Neural cell (in vitro differentiated cells): ENCODE data around the gene EPHX1. TPM values are rescaled to one million over a fixed set of nuclear protein-coding genes. Genes with fewer than 3 reads are reported as not detected.
"Not testable (repeated sequence)": the region's sequence is repeated elsewhere in the genome, so short reads cannot be mapped to it uniquely, and the experiment has no call there.

Experiments used
- H2AFZ ChIP-seq: fragments of 200-600, 300-800 bp; sonication (generic), shearing (Covaris generic); 2 replicates; pipeline ENCODE4 v1.6.0; 2014; ENCODE audit warnings: low read depth, mild to moderate bottlenecking, antibody characterized with exemption, low read length, moderate library complexity
- H3F3A ChIP-seq: fragments of 200-600 bp; shearing (Covaris generic); 2 replicates; pipeline ENCODE4 v1.6.1; 2016; ENCODE audit warnings: mild to moderate bottlenecking, moderate library complexity, mixed read lengths, antibody characterized with exemption, low read length; ENCODE audit not compliant: insufficient read depth, poor library complexity, severe bottlenecking
- H3K27ac ChIP-seq: fragments of 200-600, 300-800 bp; sonication (generic), shearing (Covaris generic); 2 replicates; pipeline ENCODE4 v1.5.1; 2014; ENCODE audit warnings: mild to moderate bottlenecking, low read length, moderate library complexity
- H3K27me3 ChIP-seq: fragments of 300-800, 200-600 bp; sonication (generic), shearing (Covaris generic); 2 replicates; pipeline ENCODE4 v1.6.0; 2014; ENCODE audit warnings: mild to moderate bottlenecking, low read depth, low read length, moderate library complexity; ENCODE audit not compliant: insufficient read depth
- H3K36me3 ChIP-seq: fragments of 300-800, 200-600 bp; sonication (generic), shearing (Covaris generic); 2 replicates; pipeline ENCODE4 v1.5.1; 2014; ENCODE audit warnings: mild to moderate bottlenecking, antibody characterized with exemption, low read length, moderate library complexity; ENCODE audit not compliant: insufficient read depth
- H3K4me2 ChIP-seq: fragments of 300-800, 200-600 bp; sonication (generic), shearing (Covaris generic); 2 replicates; pipeline ENCODE4 v1.6.0; 2014; ENCODE audit warnings: mild to moderate bottlenecking, low read length
- H3K4me3 ChIP-seq: fragments of 300-800, 200-600 bp; sonication (generic), shearing (Covaris generic); 2 replicates; pipeline ENCODE4 v1.5.1; 2014; ENCODE audit warnings: mild to moderate bottlenecking, low read length, moderate library complexity
- H3K79me2 ChIP-seq: fragments of 200-600 bp; shearing (Covaris generic); replicated peaks from 2 replicates; pipeline ENCODE4 v1.6.0; 2014; ENCODE audit warnings: mild to moderate bottlenecking, low read length, moderate library complexity; ENCODE audit not compliant: insufficient read depth
- H3K9ac ChIP-seq: fragments of 300-800, 200-600 bp; sonication (generic), shearing (Covaris generic); 2 replicates; pipeline ENCODE4 v1.6.1; 2016; ENCODE audit warnings: mild to moderate bottlenecking, low read length, mixed read lengths
- H3K9me2 ChIP-seq: fragments of 200-600 bp; shearing (Covaris generic); 2 replicates; pipeline ENCODE4 v1.6.1; 2016; ENCODE audit warnings: mild to moderate bottlenecking, low read length, mixed read lengths; ENCODE audit not compliant: insufficient read depth
- H3K9me3 ChIP-seq: fragments of 200-600, 300-800 bp; sonication (generic), shearing (Covaris generic); 2 replicates; pipeline ENCODE4 v1.6.1; 2016; ENCODE audit warnings: mild to moderate bottlenecking, mixed run types, low read length, moderate library complexity, mixed read lengths
- H4K20me1 ChIP-seq: fragments of 200-600 bp; shearing (Covaris generic); 2 replicates; pipeline ENCODE4 v1.6.1; 2016; ENCODE audit warnings: mild to moderate bottlenecking, mixed run types; ENCODE audit not compliant: insufficient read depth
- CTCF ChIP-seq: fragments of 450-650 bp; IDR thresholded peaks from 2 replicates; pipeline ENCODE4 v1.5.1; 2014; ENCODE audit warnings: antibody characterized with exemption, mild to moderate bottlenecking, moderate library complexity; ENCODE audit not compliant: poor library complexity, severe bottlenecking
- EP300 ChIP-seq: fragments of 450-650 bp; conservative IDR thresholded peaks from 2 replicates; pipeline ENCODE4 v1.6.1; 2014; ENCODE audit warnings: antibody characterized with exemption, mild to moderate bottlenecking, moderate library complexity; ENCODE audit not compliant: poor library complexity, severe bottlenecking
- EZH2 ChIP-seq: fragments of 200-600, 300-800 bp; shearing (Covaris generic), sonication (generic); IDR thresholded peaks from 2 replicates; pipeline ENCODE4 v1.6.1; 2014; ENCODE audit warnings: antibody characterized with exemption, low read length, borderline replicate concordance, mild to moderate bottlenecking; ENCODE audit not compliant: insufficient read depth, poor library complexity, severe bottlenecking
- MXI1 ChIP-seq: fragments of 450-650 bp; conservative IDR thresholded peaks from 2 replicates; pipeline ENCODE4 v1.6.1; 2014; ENCODE audit warnings: antibody characterized with exemption, mild to moderate bottlenecking; ENCODE audit not compliant: poor library complexity, severe bottlenecking
- POLR2AphosphoS5 ChIP-seq: IDR thresholded peaks from 2 replicates; pipeline ENCODE4 v1.6.1; 2012
- RAD21 ChIP-seq: fragments of 450-650 bp; conservative IDR thresholded peaks from 2 replicates; pipeline ENCODE4 v1.6.1; 2014; ENCODE audit warnings: antibody characterized with exemption, mild to moderate bottlenecking, moderate library complexity
- REST ChIP-seq: IDR thresholded peaks from 2 replicates; pipeline ENCODE4 v1.6.1; 2012; ENCODE audit warnings: borderline replicate concordance
- SMC3 ChIP-seq: fragments of 450-650 bp; conservative IDR thresholded peaks from 2 replicates; pipeline ENCODE4 v1.6.1; 2014; ENCODE audit warnings: antibody characterized with exemption, mild to moderate bottlenecking, moderate library complexity; ENCODE audit not compliant: poor library complexity
- TAF1 ChIP-seq: IDR thresholded peaks from 2 replicates; pipeline ENCODE4 v1.6.1; 2012; ENCODE audit warnings: low read depth
- polyA plus RNA-seq: library from polyadenylated mRNA; depleted of rRNA; stranded (reverse); fragments of >200 nt; gene quantifications from 2 replicates; pipeline ENCODE4 v1.2.3, GENCODE V29; 2014

The EPHX1 gene
- polyA plus RNA-seq, 1 donor from 2014 or later, result 8.7 TPM

- no peaks in the 10 kb centered on the region for H3K36me3 ChIP-seq
- peaks cover 9% of the 10 kb centered on the region for H3F3A ChIP-seq
- H3K9ac ChIP-seq, result no peak overlapping the region
- H3K4me2 ChIP-seq, result peak overlapping the region; percentile 48
- no peaks in the 10 kb centered on the region for H3K9me2 ChIP-seq
- H3K9me3 ChIP-seq, result no peaks in the 10 kb centered on the region
- no peak overlapping the region for H3K27ac ChIP-seq
- H4K20me1 ChIP-seq, result no peaks in the 10 kb centered on the region
- H3K79me2 ChIP-seq, result peaks cover 67% of the 10 kb centered on the region
- TF ChIP-seq POLR2AphosphoS5 (no peak), MXI1 (no peak), RAD21 (no peak), CTCF (no peak), SMC3 (no peak), REST (no peak), TAF1 (no peak), EP300 (no peak), EZH2 (no peak)
- no peak overlapping the region for H2AFZ ChIP-seq
- peak overlapping the region; percentile 77 for H3K4me3 ChIP-seq
- H3K27me3 ChIP-seq, result no peaks in the 10 kb centered on the region
Measured at GRCh38 chr1:225780630-225781029, 29.3 kb upstream of the EPHX1 start.

- not testable (repeated sequence) for H3K27me3 ChIP-seq, H3K4me2 ChIP-seq, H4K20me1 ChIP-seq, H3F3A ChIP-seq, H3K9ac ChIP-seq, H2AFZ ChIP-seq, H3K9me3 ChIP-seq, H3K4me3 ChIP-seq, H3K9me2 ChIP-seq, H3K27ac ChIP-seq
- Histone ChIP-seq H3K36me3 (peaks cover 21% of the 10 kb centered on the region), H3K79me2 (peaks cover 28% of the 10 kb centered on the region)
Measured at GRCh38 chr1:225789142-225789541, 20.8 kb upstream of the EPHX1 start.

- H3K4me3 ChIP-seq, result no peak overlapping the region
- H3K9me3 ChIP-seq, result peaks cover 8% of the 10 kb centered on the region
- peaks cover 7% of the 10 kb centered on the region for H3K79me2 ChIP-seq
- H3K27ac ChIP-seq, result no peak overlapping the region
- no peaks in the 10 kb centered on the region for H3K9me2 ChIP-seq
- H2AFZ ChIP-seq, result no peak overlapping the region
- H4K20me1 ChIP-seq, result no peaks in the 10 kb centered on the region
- TF ChIP-seq EP300 (no peak), CTCF (no peak), RAD21 (no peak), MXI1 (no peak), POLR2AphosphoS5 (no peak), REST (no peak)
- H3K4me2 ChIP-seq, result no peak overlapping the region
- H3K36me3 ChIP-seq, result peaks cover 6% of the 10 kb centered on the region
- H3K27me3 ChIP-seq, result no peaks in the 10 kb centered on the region
- no peak overlapping the region for H3K9ac ChIP-seq
- no peaks in the 10 kb centered on the region for H3F3A ChIP-seq
Measured at GRCh38 chr1:225794954-225795353, 15.0 kb upstream of the EPHX1 start.
